Measurements from ENCODE around the gene ANXA4. TPM values are rescaled to one million over a fixed set of nuclear protein-coding genes. Genes with fewer than 3 reads are reported as not detected.

Gene ANXA4
- total and polyA plus RNA-seq, 2 of the 13 experiments (the other 11 are each of a cell fraction or from before 2014, with no cell fraction given): 155 to 168 TPM

- no peak for TF ChIP-seq ZNF550 (CRISPR knock-in tag; IDR thresholded peaks at IDR 0.05; ENCODE audit: borderline replicate concordance)
- TF ChIP-seq ZNF646 (CRISPR knock-in tag; IDR thresholded peaks at IDR 0.05): no peak
- TF ChIP-seq FOSL2 (CRISPR knock-in tag; IDR thresholded peaks at IDR 0.05): peak; percentile 90
- no peak for TF ChIP-seq E2F1 (CRISPR knock-in tag; IDR thresholded peaks at IDR 0.05)
- TF ChIP-seq MIER3 (CRISPR knock-in tag; IDR thresholded peaks at IDR 0.05; ENCODE audit: borderline replicate concordance): no peak
- TF ChIP-seq ZNF180 (CRISPR knock-in tag; IDR thresholded peaks at IDR 0.05; ENCODE audit: borderline replicate concordance, low read depth): no peak
- no peak for TF ChIP-seq PATZ1 (CRISPR knock-in tag; IDR thresholded peaks at IDR 0.05)
- TF ChIP-seq PRPF4 (IDR thresholded peaks at IDR 0.05; ENCODE audit: low read depth, low read length, poor library complexity, severe bottlenecking): no peak
- no peak for TF ChIP-seq ZNF256 (CRISPR knock-in tag; conservative IDR thresholded peaks at IDR 0.05)
- no peak for TF ChIP-seq ZNF512 (CRISPR knock-in tag; IDR thresholded peaks at IDR 0.05)
- TF ChIP-seq HNF1B (CRISPR knock-in tag; IDR thresholded peaks at IDR 0.05): peak; percentile 69
- TF ChIP-seq NFRKB (IDR thresholded peaks at IDR 0.05): no peak
- no peak for TF ChIP-seq ZBTB21 (CRISPR knock-in tag; IDR thresholded peaks at IDR 0.05)
- TF ChIP-seq XBP1 (CRISPR knock-in tag; IDR thresholded peaks at IDR 0.05): no peak
- TF ChIP-seq ETS1 (CRISPR knock-in tag; IDR thresholded peaks at IDR 0.05): no peak
- TF ChIP-seq BRCA1 (CRISPR knock-in tag; IDR thresholded peaks at IDR 0.05): no peak
These were observed 14.0 kb downstream of the ANXA4 start (continued) for GRCh38 chr2:69755862-69756467.

All from HepG2 (cell line).